Ishikawa (cell line): ENCODE results near the gene MARCHF6.

Experiments used
- EGR1 ChIP-seq: IDR thresholded peaks from 2 replicates; pipeline ENCODE4 v1.6.1; 2012
- TF ChIP-seq, protein P1 (sequence below): IDR thresholded peaks from 2 replicates; pipeline ENCODE4 v1.6.1; 2012

DNA sequence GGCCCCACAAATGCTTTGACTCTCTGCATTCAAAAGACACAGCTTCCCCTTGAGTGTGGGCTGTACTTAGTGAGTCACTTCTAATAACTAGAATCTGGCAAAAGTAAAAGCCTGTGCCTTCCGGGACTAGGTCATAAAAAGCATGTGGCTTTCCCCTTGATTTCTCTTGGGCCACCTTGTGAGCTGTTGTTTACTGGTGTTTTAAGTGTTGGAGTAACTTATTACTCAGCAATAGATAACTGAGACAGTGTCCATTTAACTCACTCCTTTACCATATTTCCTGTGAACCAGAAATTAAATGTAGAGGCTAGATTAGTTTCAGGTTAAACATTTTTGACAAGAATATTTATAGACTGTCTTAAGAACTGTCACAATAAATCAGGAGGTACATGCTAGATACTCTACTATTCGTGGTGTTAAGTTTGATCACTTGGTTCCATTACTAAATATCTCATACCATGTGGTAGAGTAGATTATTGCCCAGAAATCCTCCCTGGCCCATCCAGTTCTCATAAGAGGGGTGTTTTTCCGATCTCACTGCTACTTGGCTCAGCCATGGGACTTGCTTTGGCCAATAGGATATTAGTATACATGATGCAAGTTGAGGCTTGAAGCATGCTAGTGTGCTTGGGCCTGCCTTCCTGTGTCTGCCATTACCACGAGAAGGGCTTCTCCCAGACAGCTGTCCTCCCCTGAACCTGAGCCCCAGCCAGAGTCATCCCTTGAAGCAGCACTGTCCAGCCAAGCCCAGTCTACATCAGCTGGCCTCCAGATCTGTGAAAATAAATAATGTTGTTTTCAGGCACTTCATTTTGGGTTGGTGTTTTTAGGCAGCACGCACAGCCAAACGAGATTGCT lies 35.4 kb upstream of the MARCHF6 start:
- TF ChIP-seq EGR1 = no peak
- TF ChIP-seq, protein P1, sequence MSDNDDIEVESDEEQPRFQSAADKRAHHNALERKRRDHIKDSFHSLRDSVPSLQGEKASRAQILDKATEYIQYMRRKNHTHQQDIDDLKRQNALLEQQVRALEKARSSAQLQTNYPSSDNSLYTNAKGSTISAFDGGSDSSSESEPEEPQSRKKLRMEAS = no peak
